Measurements from ENCODE around the gene EEIG1.

EEIG1 gene

DNA sequence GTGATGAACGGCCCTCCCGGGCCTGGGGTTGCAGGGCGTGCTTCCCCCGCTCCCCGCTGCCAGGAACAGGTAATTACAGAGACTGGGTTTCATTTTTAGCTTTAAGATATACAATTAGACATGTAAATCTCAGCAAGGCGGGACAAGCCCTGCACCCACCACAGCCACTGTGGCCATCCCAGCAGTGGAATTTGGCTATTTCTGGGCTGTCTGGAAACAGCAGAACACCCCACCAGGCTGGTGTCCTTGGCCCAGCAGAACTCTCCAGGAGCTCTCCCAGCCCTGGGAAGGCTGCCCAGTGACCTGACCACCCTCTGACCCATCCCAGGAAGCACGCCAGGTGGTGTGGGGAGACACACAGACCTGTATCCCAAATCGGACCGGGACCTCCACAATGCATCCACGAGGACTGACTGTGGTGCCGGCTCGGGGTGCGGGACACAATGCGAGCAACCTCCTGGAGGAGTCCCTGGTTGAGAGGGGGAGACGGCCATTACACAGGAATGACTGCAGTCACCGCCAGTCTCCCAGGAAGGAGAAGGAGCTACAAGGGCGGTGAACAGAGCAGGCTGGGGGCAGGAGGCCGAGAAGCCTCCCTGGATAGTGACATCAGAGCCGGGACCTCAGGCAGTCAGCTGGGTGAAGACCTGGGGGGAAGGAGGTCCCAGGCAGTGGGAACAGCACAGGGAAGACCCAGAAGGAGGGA is 17.3 kb downstream of the EEIG1 start:
- no peak for DNase-seq (ENCODE audit: low read depth)
- TF ChIP-seq, protein P1, sequence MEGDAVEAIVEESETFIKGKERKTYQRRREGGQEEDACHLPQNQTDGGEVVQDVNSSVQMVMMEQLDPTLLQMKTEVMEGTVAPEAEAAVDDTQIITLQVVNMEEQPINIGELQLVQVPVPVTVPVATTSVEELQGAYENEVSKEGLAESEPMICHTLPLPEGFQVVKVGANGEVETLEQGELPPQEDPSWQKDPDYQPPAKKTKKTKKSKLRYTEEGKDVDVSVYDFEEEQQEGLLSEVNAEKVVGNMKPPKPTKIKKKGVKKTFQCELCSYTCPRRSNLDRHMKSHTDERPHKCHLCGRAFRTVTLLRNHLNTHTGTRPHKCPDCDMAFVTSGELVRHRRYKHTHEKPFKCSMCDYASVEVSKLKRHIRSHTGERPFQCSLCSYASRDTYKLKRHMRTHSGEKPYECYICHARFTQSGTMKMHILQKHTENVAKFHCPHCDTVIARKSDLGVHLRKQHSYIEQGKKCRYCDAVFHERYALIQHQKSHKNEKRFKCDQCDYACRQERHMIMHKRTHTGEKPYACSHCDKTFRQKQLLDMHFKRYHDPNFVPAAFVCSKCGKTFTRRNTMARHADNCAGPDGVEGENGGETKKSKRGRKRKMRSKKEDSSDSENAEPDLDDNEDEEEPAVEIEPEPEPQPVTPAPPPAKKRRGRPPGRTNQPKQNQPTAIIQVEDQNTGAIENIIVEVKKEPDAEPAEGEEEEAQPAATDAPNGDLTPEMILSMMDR (IDR thresholded peaks at IDR 0.05; ENCODE audit: low read depth, low read length, missing control alignments) = no peak
- H3K4me3 ChIP-seq (ENCODE audit: low read depth, low read length) = no peak overlapping the region

DNA sequence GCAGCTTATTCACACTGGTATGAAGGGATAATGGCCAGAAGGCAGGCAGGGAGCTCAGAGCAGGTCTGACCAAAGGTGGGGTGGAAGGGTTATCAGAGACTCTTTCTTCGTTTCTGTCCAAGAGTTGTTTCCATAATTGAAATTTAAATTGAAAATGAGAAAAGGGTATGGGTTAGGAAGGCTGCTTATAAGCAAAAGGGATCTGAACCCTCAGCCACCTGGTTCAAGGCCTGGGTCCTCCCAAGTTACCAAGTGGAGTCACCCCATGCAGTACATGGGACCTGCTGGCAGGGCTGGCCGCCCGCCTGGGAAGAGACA is 17.8 kb downstream of the EEIG1 start:
- DNase-seq (ENCODE audit: low read depth) = no peak
- TF ChIP-seq, protein P1 (IDR thresholded peaks at IDR 0.05; ENCODE audit: low read depth, low read length, missing control alignments) = no peak
- H3K4me3 ChIP-seq (ENCODE audit: low read depth, low read length) = no peak overlapping the region

DNA sequence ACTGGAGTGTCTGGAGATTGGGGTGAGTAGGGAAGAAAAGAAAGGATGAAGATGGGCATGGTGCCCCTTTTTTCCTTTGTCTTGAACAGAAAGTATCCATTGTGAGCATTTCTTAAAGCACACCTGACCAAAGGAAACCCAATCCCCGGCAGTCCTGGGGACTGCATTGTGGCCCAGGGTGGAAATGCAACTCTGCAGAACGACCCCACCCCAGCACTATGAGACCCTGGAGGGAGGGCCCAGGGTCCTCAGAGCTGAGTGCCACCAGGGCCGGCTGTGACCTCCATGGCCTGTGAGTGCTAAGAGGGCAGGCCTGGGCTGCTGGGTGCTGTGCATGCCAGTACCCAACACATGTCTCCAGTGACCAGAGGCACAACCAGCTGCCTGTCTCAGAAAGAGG is 18.5 kb downstream of the EEIG1 start:
- TF ChIP-seq, protein P1 (IDR thresholded peaks at IDR 0.05; ENCODE audit: low read depth, low read length, missing control alignments) = no peak
- no peak overlapping the region for H3K4me3 ChIP-seq (ENCODE audit: low read depth, low read length)
- no peak for DNase-seq (ENCODE audit: low read depth)

DNA sequence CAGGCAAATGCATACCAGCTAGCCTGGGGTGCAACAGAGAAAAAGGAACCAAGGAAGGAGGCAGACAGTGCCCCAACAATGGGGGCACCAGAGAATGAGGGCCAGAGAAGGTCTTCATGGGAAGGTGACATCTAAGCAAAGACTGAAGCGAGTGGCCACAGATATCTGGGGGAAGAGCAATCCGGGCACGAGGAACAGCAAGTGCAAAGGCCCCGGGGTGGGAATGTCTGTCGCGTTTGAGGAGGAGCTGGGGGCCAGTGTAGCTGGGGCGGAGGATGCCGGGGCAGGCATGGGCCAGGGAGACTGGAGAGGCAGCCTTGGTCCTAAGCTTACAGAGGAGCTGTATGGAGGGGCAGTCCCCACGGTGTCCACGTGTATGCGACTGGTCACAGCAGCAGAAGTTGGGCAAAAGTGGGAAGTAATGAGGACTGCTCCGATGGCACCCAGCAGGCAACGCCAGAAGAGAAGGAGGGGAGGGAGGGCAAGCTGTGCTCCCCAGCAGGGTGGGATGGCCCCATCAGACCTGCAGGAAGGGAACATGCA is 19.1 kb downstream of the EEIG1 start:
- TF ChIP-seq, protein P1 (IDR thresholded peaks at IDR 0.05; ENCODE audit: low read depth, low read length, missing control alignments) = no peak
- DNase-seq (ENCODE audit: low read depth) = no peak

DNA sequence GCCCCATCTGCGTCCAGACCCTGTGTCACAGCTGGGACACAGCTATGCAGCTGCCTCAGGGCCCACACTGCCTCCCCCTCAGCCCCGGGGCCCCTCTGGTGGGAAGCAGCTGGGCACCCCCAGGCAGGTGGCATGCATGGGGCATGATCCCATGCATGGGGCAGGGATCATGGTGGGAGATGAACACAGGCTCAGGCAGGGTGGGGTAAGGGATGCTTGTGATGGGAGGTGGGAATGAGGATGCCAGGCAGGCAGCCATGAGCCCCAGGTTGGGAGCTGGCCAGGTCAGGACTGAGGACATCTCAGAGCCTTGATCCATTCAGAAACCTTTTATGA is 19.7 kb downstream of the EEIG1 start:
- DNase-seq (ENCODE audit: low read depth) = no peak
- no peak overlapping the region for H3K4me3 ChIP-seq (ENCODE audit: low read depth, low read length)
- TF ChIP-seq, protein P1 (IDR thresholded peaks at IDR 0.05; ENCODE audit: low read depth, low read length, missing control alignments) = no peak

More for the DNA sequence above, 19.1 kb downstream of the EEIG1 start:
- no peak overlapping the region for H3K4me3 ChIP-seq (ENCODE audit: low read depth, low read length)

DNA sequence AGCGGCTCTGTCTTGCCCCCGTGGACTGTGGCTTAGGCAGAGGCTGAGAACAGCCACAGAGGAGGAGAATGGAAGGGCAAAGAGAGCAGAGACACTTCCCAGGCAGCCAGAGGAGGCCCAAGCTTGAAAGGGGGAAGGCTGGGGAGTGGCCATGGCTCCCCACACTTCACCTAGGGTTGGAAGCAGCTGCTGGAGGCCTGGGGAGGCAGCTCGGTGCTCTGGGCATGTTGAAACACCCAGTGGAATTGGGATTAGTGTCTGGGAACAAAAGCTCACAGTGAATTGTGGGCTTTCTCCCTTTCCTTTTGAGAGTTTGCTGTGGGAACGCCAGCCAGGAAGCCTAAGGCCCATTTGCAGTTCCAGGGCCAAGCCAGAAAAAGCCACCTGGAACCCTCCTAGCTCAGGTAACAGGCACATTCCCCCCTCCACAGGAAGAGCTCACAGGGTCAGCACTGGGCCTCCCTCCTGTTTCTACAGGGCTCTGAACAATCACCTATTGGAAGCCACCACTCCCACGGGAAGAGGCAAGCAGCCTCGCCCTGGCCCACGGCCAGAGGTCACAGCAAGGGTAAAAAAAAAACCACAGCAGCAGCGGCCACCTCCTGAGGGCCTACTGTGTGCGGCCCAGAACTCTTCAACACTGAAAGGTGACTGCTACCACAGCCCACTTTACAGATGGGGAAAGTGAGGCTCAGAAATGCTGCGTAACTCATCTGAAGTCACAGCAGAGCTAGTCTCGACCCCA is 20.2 kb downstream of the EEIG1 start:
- DNase-seq (ENCODE audit: low read depth) = no peak
- TF ChIP-seq, protein P1 (IDR thresholded peaks at IDR 0.05; ENCODE audit: low read depth, low read length, missing control alignments) = no peak
- no peak overlapping the region for H3K4me3 ChIP-seq (ENCODE audit: low read depth, low read length)

All from GM12864 (cell line).